Measurements from ENCODE around the gene EHBP1L1.
"Not testable (repeated sequence)": the region's sequence is repeated elsewhere in the genome, so short reads cannot be mapped to it uniquely, and the experiment has no call there.

EHBP1L1 gene

DNA sequence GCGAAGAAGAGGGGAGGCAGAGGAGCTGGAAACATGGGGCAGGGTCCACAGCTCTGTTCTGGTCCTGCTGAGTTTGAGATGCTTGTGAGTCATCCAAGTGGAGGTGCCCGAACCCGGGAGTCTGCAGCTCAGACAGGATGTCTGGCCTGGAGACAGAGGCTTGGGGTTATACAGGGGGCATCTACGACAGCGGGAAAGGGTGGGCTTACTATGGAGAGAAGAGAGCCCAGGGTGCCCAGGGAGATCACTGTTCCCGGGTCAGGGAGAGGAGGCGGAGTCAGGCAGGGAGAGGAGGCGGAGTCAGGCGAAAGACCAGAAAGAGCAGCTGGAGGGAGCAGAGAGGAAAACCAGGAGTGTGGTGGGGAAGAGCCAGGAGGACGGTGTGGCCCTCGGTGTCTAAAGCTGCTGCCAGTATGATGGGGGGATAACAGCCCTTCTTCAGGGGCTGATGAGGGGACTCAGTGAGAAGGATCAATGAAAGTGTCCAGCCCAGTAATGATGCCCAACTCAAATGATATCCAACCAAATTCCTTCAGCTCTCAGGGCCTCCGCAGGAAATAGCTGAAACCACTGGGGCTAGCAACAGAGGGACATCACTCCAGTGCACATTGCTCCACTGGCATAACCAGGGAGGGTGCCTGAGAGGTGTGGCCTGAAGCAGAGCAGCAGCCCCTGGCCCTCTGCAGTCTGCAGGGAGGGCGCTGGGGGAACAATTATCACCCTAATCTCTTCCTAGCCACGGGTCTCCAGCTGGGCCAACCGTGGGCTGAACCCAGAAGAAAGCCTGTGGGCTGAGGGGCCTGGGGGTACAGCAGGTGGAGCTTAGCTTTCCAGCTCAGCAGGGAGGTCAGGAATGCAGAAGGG, 15.1 kb upstream of the EHBP1L1 start:
- no peak for DNase-seq (ENCODE audit: low read depth in 2 of 2)

DNA sequence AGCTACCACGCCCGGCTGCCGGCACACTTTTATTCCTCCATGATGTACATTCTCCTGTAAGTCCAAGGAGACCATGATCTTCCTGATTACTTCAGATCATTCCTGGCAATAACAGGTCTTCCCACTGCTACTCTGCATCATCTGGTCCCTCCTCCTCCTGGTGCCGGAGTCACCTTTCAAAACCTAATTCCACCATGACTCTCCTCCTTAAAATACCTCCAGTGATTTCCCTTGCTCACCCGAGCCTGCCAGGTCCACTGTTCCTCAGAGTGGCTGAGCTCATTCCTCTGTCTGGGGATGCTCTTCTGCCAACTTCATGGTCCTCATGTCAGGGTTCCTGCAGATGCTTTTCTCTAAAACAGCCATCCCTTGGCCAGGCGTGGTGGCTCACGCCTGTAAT, 13.8 kb upstream of the EHBP1L1 start:
- DNase-seq (ENCODE audit: low read depth in 2 of 2), result no peak

DNA sequence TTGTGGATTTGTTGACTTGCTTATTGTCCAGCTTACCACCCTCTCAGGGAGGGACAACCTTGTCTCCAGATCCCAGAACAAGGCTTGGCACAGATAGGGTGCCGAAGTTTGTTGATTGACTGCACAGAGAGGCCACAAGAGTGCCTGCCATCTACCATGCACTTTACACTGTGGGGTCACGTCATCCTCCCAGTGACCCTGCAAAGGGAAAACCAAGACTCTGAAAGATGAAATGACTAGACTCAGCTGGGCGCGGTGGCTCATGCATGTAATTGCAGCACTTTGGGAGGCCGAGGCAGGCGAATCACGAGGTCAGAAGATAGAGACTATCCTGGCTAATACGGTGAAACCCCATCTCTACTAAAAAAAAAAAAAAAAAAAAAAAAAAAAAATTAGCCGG, 13.1 kb upstream of the EHBP1L1 start:
- DNase-seq (ENCODE audit: low read depth in 2 of 2), result no peak

DNA sequence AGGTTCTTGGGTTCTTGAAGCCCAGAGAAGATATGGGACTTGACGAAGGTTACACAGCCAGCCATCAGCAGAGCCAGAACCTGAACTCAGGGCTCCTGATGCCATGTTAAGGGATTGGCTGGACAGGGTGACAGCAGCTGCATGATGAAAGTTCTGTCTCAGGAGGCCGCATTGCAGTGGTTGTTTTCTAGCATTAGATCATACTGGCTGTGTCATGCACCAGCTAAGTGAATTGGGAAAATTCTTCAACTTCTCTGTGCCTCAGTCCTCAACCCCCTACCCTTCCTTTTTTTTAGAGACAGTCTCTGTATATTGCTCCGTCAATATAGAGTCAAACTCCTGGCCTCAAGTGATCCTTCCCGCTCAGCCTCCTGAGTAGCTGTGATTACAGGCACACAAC, 12.3 kb upstream of the EHBP1L1 start:
- no peak for DNase-seq (ENCODE audit: low read depth in 2 of 2)

DNA sequence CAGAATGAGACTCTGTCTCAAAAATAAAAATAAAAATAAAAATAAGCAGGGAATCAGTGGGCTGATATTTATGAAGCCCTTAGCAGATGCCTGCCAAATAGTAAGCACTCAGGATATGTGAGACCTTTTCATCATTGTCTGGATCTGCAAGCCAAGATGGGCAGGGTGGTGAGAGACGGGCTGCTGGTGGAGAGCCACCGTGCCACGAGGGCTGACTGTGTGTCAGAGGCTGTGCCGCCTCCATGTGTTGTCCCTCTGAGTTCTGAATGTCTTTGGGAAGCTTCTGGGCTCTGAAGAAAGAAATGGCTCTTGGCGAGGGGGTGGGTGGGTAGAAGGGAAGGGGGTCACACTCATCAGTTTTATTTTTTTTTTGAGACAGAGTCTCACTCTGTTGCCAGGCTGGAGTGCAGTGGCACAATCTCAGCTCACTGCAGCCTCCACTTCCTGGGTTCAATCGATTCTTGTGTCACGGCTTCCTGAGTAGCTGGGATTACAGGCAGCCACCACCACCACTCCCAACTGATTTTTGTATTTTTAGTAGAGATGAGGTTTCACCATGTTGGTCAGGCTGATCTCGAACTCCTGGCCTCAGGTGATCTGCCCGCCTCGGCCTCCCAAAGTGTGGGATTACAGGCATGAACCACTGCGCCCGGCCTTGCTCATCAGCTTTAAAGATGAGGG, 10.8 kb upstream of the EHBP1L1 start:
- DNase-seq (ENCODE audit: low read depth in 2 of 2), result not testable (repeated sequence)

DNA sequence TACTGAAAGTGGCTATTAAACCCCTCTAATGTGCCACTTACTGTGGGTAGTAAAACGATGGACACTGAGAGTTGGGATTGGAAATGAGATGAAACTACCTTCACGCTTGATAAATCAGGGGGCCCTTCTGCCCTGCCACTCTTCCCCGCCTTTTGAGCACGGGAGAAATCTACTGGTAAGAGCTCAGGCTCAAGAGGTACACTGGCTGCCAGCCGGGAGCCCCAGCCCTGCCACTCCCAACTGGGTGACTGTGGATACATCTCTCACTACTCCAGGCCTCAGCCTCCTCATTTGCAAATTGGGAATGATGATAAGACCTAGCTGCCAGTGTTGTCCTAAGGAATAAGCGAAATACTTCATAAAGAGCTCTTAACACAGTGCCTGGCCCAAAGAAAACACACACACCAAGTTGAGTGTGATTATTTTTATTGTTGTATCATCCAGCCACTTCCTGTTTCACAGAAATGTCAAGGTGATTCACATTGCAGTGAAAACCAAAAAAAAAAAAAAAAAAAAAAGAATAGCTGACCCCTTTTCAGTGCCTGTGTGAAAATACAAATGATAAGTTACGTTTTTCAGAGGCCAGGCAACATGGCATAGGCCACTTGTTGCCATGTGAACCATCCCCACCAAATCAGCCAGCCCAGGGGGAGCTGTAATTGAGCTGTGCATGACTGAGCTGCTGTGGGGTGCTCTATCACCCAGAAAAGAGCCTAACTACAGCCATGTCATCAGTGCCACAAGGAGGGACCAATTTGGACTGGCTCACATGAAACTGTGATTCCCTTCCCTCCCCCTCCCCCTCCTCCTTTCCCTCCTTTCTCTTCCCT, 10.0 kb upstream of the EHBP1L1 start:
- no peak for DNase-seq (ENCODE audit: low read depth in 2 of 2)

GRCh38 chr11:65569164-65569972, 6.5 kb upstream of the EHBP1L1 start:
- DNase-seq (ENCODE audit: low read depth in 2 of 2), result no peak

GRCh38 chr11:65569973-65570918, 5.6 kb upstream of the EHBP1L1 start, which contains the start of gene ZNRD2:
TSS of gene ZNRD2 (plus strand) at chr11:65570477. CDS start at chr11:65570492, 15 bp downstream.
- DNase-seq (ENCODE audit: low read depth in 2 of 2), result peak; percentile 98

GRCh38 chr11:65571420-65571819, 4.4 kb upstream of the EHBP1L1 start:
- no peak for DNase-seq (ENCODE audit: low read depth in 2 of 2)

- DNase-seq (ENCODE audit: low read depth in 2 of 2), result no peak
Observed at GRCh38 chr11:65571940-65572339, 3.9 kb upstream of the EHBP1L1 start.

GRCh38 chr11:65572356-65573051, 3.3 kb upstream of the EHBP1L1 start, which contains the start of gene FAM89B:
TSS of gene FAM89B (plus strand) at chr11:65572538. CDS start at chr11:65572670, 132 bp downstream.
- peak; percentile 70 to 75 for DNase-seq (ENCODE audit: low read depth in 2 of 2)

GRCh38 chr11:65573391-65574079, 2.3 kb upstream of the EHBP1L1 start:
- no peak for DNase-seq (ENCODE audit: low read depth in 2 of 2)

DNA sequence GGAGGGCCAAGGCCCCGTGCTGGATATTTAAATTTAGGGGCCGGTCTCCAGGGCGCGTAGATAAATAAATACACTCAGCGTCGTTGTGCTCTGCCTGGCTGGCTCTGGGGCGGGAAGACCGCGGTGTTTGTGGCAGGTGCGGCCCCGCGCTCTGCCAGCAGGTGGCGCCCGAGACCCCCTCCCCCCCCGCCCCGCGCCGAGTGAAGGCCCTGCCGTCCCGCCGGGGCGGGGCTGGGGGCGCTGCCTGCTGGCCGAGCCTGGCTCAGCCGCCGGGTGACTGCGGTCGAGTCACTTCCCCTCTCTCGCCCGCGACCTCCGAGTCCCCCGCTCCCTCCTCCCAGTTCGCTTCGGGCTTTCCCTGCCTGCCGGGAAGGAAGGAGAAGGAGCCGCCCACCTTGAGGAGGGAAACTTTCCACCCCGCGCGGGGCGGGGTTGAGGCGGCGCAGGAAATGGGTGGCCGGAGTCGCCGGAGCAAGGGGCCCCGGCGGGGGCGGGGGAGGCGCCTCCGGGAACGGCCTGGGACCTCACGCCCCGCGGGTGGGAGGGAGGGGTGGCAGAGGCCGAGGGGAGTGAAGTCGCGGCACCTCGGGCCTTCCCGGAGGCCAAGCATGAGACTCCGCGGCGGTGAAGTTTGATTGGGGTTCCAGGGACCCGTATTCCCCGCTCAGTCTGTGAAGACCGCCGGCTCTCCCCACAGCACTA, 1.6 kb upstream of the EHBP1L1 start:
- DNase-seq (ENCODE audit: low read depth in 2 of 2), result peak; percentile 65 to 79

- DNase-seq (ENCODE audit: low read depth in 2 of 2), result no peak
Observed at GRCh38 chr11:65574811-65575567, 864 bp upstream of the EHBP1L1 start.

GRCh38 chr11:65576232-65576866, 496 bp downstream of the EHBP1L1 start:
- DNase-seq (ENCODE audit: low read depth in 2 of 2), result no peak

DNA sequence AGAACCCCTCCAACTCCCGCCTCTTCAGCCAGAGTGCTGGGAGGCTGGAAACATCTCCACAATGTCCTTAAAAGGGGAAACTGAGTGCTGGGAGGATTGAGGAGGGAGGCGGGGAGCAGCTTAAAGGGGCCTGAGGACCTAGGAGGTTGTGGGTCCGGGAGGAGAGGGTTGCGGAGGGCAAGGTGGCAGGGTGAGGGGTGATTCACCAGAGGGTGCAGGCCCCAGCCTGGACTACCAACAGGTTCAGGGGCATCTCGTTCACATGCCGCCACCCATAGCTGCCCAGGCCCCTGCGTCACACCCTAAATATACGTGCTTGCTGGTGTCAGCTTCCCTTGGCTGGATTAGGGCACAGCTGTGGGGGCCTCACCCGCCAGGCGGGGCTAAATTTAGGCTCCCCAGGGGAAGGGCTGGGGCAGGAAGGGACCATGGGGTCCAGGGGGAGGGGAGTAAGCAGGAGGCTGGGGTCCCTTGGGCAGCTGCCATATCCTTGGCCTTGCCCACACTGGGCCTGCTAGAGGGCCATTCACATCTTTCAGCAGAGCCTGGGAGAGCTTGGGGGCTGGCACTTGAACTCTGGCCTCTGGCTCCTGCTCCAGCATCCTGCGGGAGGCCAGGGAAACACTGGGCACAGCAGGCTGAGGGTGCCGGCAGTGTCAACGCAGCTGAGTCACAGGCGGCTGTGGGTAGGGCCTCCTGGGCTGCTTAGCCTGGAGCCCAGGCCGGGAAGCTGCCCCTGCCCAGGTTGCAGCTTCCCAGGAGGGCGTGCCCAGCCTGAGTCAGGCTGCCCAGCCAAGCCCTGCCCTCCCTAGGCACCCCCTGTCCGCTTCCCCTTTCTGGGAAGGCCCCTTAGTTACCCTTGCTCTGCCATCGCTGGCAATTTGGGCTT, 1.3 kb downstream of the EHBP1L1 start:
- DNase-seq (ENCODE audit: low read depth in 2 of 2), result no peak
